Measurements from ENCODE around the gene STAMBPL1.

STAMBPL1 gene

DNA sequence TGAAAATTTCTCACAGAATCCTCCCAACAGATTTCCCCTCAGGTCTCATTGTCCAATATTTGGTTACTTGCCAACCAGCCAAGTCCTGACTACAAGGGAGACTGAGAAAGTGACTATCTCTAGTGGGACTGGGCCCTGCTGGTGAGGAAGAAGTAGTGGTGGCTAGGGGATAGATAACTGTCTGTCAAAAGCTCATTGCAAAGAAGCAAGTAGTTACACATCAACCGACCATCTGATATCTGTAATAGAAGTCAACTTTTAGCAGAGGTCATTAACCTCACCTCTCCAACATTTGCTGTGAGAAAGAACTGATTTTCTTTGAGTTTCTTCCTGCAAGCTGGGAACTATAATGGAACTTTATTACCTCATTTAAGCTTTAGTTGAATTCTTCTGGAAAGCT is 15.2 kb downstream of the STAMBPL1 start:
- no peak for DNase-seq

DNA sequence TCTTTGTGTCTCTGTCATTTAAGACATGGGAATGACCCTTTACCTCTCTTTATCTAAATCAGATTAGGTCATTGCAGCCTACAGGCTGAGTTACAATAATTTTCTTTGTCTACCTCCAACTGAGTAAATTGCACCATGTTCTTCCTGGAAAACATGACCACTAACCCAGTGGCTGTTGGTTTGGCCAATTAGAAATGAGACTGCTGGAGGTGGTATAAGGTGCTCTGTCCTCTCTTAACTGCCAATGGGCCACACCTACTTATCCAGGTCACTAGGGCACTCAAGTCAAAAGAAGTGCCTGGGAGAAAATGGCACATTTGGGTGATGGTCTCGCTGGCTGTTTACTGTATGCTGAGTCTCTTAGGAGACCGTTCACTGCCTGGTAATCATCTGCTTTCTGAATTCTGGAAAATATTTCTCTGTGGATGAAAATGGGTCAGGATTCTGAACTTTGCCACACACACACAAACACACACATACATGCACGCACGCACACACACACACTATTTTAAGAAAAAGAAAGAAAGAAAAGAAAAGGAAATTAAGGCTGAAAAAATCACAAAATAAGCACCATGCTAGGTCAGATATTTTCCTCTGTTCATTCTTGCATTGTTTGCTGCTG is 16.4 kb downstream of the STAMBPL1 start:
- DNase-seq, result no peak

DNA sequence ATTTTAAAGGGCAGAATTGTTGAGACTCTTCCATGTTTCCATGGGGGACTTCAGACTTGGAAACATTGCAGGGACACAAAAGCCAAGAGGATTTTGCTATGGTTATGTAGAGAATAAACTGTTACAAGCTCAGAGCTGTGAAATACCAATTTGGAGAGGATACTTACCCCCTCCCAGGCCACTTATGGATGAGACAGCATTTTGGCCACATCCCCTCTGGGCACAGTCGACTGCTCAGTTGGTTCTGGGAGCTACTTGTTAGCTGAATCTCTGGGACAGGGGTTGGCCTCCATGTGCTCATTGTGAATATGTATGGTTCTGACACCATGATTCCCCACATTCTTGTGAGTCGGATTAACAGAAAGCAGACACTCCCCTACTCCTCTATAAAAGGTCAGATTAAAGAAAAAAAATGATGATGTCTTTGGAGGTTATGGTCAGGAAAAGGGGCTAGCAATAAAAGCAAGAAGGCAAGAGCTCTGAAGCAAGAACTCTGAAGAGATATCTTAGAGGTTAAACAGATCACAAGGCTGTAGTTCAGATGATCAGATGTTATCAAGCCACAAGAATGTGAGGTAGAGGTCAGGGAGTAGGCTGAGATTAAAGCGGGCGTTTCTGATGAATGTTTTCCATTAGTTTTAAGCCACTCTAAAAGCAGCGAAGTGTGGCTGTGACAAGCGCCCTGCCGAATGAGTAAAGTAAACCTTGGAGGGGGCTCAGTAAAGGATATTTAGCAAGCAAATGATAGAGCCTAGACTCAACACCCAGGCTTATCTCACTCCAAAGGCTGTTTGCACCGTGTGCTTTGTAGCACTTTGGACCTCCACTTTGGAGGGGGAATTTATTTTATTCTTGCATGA is 17.2 kb downstream of the STAMBPL1 start:
- DNase-seq, result no peak

DNA sequence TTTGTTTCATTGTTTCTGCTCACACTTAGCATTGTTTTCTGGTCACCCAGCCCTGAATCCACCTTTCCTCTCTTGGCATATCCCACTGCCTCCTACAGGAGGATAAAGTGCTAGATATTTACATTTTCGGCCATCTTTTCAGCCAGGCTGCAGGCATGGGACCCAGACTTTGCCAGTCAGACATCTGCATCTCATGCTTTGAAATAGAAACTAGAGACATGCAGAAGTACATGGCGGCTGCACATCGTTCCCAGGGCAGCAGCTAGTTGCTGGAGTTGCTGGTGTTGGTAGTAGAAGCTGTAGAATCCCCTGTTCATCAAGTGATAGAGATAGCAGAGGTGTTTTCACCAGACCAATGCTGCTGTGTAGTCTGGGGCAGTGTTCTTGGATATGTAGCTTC is 18.7 kb downstream of the STAMBPL1 start:
- no peak for DNase-seq

GRCh38 chr10:88899886-88900285 is 19.8 kb downstream of the STAMBPL1 start:
- DNase-seq, result no peak

DNA sequence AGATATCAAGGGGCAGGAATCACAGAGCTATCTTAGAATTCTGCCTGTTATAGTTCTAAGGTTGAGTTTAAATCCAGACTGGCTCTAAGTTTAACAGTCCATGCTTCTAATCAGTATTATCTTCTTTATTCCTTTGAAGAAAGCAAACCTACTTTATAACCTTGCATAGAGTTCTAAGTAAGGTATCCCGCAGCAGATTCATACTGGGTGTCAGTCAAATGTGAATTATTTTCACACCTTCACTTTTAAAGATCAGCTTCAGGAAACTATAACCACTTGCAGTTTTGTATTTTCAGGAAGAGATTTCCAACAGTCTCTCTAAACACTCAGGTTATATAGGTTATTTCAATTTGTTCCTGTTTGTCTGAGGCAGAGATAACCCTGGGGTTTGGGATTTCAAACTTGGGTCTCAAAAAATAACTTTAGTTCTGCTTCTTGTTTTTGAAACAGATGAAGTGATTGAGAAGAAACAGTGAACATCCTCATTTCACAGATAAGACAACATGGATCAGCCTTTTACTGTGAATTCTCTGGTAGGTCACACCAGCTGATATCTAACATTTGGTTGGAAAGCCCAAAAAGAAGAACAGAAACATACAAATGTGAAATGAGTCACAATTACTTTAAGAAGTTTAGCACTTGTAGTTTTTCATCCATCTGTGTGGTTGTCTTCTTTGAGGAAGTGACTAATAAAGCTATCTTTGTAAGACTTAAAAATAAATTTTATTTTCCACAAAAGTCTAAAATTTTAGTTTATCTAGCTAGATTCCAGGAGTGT is 21.4 kb downstream of the STAMBPL1 start:
- no peak for DNase-seq

- no peak for DNase-seq
Measured at GRCh38 chr10:88901984-88902789, 22.1 kb downstream of the STAMBPL1 start.

GRCh38 chr10:88903715-88904114 is 23.7 kb downstream of the STAMBPL1 start:
- no peak for DNase-seq

DNA sequence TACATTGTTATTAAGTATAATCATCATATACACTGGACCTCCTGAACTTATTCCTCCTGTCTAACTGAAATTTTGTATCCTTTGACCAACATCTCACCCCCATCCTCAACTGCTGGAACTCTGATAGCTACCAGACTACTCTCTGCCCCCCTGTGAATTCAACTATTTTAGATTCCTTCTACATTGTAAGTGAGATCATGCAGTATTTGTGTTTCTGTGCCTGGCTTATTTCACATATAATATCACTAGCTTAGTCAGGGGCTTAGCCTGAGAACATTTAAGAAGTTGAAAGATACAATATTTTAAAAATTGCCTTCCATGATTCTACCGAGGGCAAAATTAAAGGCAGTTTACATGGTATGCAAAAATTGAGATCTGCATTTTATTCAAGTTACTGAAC is 26.9 kb downstream of the STAMBPL1 start:
- DNase-seq, result no peak

GRCh38 chr10:88908194-88908593 is 28.1 kb downstream of the STAMBPL1 start:
- DNase-seq, result no peak

DNA sequence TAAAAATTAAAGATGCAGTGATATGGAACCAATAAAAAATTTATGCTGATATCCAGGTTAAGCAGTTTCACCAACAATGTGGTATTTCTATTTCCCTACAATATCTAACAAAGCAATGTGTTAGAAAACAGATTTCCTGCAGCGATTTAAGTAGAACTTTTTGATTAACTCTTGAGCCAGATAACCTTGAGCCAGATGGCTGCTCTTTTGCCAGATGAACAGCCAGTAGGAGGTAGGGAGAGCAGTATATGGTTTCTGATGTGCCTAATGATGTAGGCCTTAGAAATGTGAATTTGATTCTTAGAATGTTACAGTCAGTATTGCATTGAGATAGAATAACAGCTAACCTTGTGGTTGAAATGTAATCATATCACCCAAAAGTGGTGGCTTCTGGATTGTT is 31.1 kb downstream of the STAMBPL1 start:
- DNase-seq, result no peak

DNA sequence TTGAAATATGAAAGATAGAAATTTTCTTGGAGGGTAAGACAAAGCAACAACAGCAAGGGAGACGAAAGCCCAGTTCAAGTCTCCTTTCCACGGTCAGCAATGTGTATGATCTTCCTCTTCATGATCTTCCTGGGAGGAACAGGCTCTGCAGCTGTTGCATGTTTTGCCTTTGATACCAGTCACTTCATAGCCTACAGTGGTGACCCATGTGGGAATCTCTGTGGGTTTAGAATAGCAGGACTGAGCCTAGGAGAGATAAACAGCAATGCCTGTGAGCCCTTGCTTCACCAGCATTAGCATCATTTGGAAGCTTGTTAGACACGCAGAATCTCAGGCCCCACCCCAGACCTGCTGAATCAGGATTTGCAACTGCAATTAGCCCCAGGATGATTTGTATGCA is 31.8 kb downstream of the STAMBPL1 start:
- no peak for DNase-seq

GRCh38 chr10:88913127-88913526 is 33.1 kb downstream of the STAMBPL1 start:
- DNase-seq, result no peak

- no peak for DNase-seq
Measured at GRCh38 chr10:88913788-88914187, 33.7 kb downstream of the STAMBPL1 start.

GRCh38 chr10:88915781-88916180 is 35.7 kb downstream of the STAMBPL1 start:
- no peak for DNase-seq

- no peak for DNase-seq
Measured at GRCh38 chr10:88916231-88916630, 36.2 kb downstream of the STAMBPL1 start.

- no peak for DNase-seq
Measured at GRCh38 chr10:88916986-88917385, 36.9 kb downstream of the STAMBPL1 start.

DNA sequence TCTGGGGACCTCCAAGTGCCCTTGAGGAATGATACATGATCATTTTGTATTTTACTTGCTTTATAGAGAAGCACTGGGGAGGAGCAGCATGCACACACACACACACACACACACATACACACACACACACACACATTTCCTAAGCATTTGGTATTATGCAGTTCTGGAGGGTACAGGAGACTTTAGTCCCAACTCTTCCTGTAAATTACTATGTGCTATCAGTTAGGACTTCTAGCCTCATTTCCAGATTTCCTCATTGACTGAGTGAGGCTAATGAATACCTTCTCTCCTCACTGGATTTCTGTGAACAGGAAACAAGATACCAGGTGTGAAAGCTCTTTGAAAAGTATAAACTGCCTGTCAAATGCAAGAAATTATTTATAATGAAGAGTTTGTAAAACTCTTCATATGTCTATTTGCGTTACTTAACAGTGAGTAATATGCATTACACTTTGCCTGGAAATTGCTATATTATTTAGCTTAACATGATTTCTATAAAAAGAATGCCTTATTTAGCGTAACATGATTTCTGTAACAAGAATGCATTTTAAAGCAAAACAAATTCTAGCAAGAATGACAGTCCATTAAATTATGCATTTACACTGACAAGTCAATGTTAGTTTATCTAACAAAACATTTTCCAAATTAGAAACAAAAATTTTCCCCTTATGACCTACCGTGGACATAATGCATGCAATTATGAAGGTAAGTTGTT is 38.3 kb downstream of the STAMBPL1 start:
- DNase-seq, result no peak

DNA sequence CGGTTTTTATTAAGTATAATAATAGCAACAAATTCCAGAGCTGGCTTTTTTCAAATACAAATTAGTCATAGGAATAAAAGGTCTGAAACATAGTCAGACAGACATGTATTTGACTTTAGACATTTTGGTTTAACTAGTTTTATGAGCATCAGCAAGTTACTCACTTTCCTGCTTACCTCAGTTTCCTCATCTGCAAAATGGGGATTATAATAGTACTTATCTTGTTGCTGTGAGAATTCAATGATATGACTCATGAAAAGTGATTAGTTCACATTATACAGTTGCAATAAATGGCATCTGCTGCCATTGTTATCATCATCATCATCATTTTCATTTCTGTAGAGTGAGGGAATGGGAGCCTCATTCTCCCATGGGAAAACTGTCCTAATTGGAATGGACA is 39.0 kb downstream of the STAMBPL1 start:
- no peak for DNase-seq

DNA sequence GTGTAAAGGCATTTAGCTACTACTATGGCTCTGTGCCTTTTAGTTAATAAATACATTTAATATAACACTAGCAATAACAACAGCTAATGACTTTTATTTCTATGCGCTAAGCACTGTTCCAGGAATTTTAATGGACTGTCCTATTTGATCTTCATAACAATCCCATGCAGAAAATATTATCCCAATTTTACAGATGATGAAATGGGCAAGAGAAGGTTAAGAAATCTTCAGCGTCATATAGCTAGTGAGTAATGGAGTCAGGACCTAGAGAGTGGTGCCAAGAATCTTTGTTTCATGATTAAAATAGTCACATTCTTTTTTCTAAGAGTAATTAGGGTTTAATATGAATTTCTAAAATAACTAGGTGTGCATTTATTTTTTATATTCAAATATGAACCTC is 40.2 kb downstream of the STAMBPL1 start:
- DNase-seq, result no peak

- DNase-seq, result no peak
Measured at GRCh38 chr10:88920986-88921593, 41.0 kb downstream of the STAMBPL1 start.

DNA sequence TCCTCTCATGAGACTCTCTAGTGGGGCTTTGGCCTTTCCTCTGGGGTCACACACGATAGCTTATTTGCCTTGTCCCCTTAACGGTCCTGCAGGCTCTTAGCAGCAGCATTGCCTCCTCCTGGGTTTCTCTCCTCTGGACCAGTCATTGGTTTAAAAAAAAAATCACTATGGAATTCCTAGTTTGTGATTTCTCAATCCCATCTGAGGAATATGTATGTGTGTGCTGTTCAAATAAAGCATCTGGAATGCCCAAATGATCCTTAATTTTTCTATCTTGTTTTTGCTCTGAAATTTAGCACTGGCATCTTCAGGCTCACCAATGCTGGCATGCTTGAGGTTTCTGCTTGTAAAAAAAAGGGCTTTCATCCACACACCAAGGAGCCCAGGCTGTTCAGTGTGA is 42.0 kb downstream of the STAMBPL1 start:
- DNase-seq, result no peak

Measured in 8988T (cell line).